HEK293 (cell line): Measurements from ENCODE around the gene HGS.

Experiments
- CTCF ChIA-PET: fragments of 350-600 bp; formaldehyde crosslinking; extraction: SDS; loops from one replicate; lab custom pipeline; 2021; ENCODE audit warnings: antibody characterized with exemption; lab: Yijun Ruan, JAX
- POLR2A ChIA-PET: fragments of 300-600 bp; formaldehyde crosslinking; extraction: SDS; loops from one replicate; lab custom pipeline; 2020; ENCODE audit warnings: antibody characterized with exemption, inconsistent platforms; lab: Yijun Ruan, JAX
- H3K27ac ChIP-seq: fragments of 200-500 bp; sonication (Bioruptor generic); 2 replicates; pipeline ENCODE4 v1.5.1; 2014; ENCODE audit warnings: low read depth, low read length, control low read depth, inconsistent platforms; ENCODE audit errors: extremely low read depth
- H3K36me3 ChIP-seq, 2 experiments: fragments of 200-500 bp in 1 of 2; sonication (Bioruptor generic) in 1 of 2; 1 replicate in 1 of 2; 2 replicates in 1 of 2; pipeline ENCODE4 v1.5.1; 2014 to 2017; ENCODE audit warnings: inconsistent platforms in 2 of 2, low read length in 2 of 2; ENCODE audit not compliant: control insufficient read depth in 2 of 2, insufficient read depth in 1 of 2
- H3K4me1 ChIP-seq: fragments of 200-500 bp; sonication (Bioruptor generic); 2 replicates; pipeline ENCODE4 v1.5.1; 2014; ENCODE audit warnings: mild to moderate bottlenecking, low read length, inconsistent platforms; ENCODE audit not compliant: control insufficient read depth, insufficient read depth
- H3K4me3 ChIP-seq: 2 replicates; pipeline ENCODE4 v1.5.1; 2011; ENCODE audit warnings: low read depth, mild to moderate bottlenecking, control low read depth, low read length, moderate library complexity
- H3K9me3 ChIP-seq: fragments of 200-500 bp; sonication (Bioruptor generic); 2 replicates; pipeline ENCODE4 v1.5.1; 2014; ENCODE audit warnings: low read depth, low read length, inconsistent platforms; ENCODE audit not compliant: control insufficient read depth, insufficient read depth
- GLIS1 ChIP-seq: fragments of 450-650 bp; formaldehyde crosslinking; IDR thresholded peaks from 2 replicates; pipeline ENCODE4 v1.5.1; 2016; ENCODE audit warnings: missing biosample characterization, missing genetic modification characterization
- KLF10 ChIP-seq: fragments of 450-650 bp; IDR thresholded peaks from 2 replicates; pipeline ENCODE4 v1.5.1; 2018; ENCODE audit warnings: missing biosample characterization, mild to moderate bottlenecking, missing genetic modification characterization
- KLF8 ChIP-seq: fragments of 450-650 bp; formaldehyde crosslinking; IDR thresholded peaks from 2 replicates; pipeline ENCODE4 v1.5.1; 2016; ENCODE audit warnings: missing biosample characterization, missing genetic modification characterization
- MEIS1 ChIP-seq: sonication (generic); formaldehyde crosslinking; IDR thresholded peaks from 2 replicates; pipeline ENCODE4 v1.8.1; 2022; ENCODE audit warnings: missing genetic modification reagents, mild to moderate bottlenecking, borderline replicate concordance
- MYNN ChIP-seq: fragments of 450-650 bp; formaldehyde crosslinking; IDR thresholded peaks from 2 replicates; pipeline ENCODE4 v1.5.1; 2016; ENCODE audit warnings: missing biosample characterization, missing genetic modification characterization, borderline replicate concordance
- SALL2 ChIP-seq: fragments of 450-650 bp; formaldehyde crosslinking; IDR thresholded peaks from 2 replicates; pipeline ENCODE4 v1.5.0; 2017; ENCODE audit warnings: missing biosample characterization, mild to moderate bottlenecking, missing genetic modification characterization, borderline replicate concordance
- SP2 ChIP-seq: fragments of 450-650 bp; formaldehyde crosslinking; IDR thresholded peaks from 2 replicates; pipeline ENCODE4 v1.5.1; 2016; ENCODE audit warnings: missing biosample characterization, missing genetic modification characterization
- SP3 ChIP-seq: fragments of 450-650 bp; formaldehyde crosslinking; IDR thresholded peaks from 2 replicates; pipeline ENCODE4 v1.5.1; 2016; ENCODE audit warnings: missing biosample characterization, missing genetic modification characterization
- ZBTB17 ChIP-seq: fragments of 450-650 bp; formaldehyde crosslinking; IDR thresholded peaks from 2 replicates; pipeline ENCODE4 v1.5.1; 2016; ENCODE audit warnings: missing biosample characterization, missing genetic modification characterization
- ZBTB20 ChIP-seq: fragments of 450-650 bp; formaldehyde crosslinking; IDR thresholded peaks from 2 replicates; pipeline ENCODE4 v1.5.1; 2016; ENCODE audit warnings: missing biosample characterization, missing genetic modification characterization
- ZBTB48 ChIP-seq: fragments of 450-650 bp; formaldehyde crosslinking; IDR thresholded peaks from 2 replicates; pipeline ENCODE4 v1.5.1; 2016; ENCODE audit warnings: missing biosample characterization, missing genetic modification characterization
- ZIC2 ChIP-seq: fragments of 450-650 bp; formaldehyde crosslinking; IDR thresholded peaks from 2 replicates; pipeline ENCODE4 v1.5.1; 2016; ENCODE audit warnings: missing biosample characterization, missing genetic modification characterization
- ZNF23 ChIP-seq: fragments of 450-650 bp; formaldehyde crosslinking; IDR thresholded peaks from 2 replicates; pipeline ENCODE4 v1.5.1; 2016; ENCODE audit warnings: missing biosample characterization, missing genetic modification characterization, borderline replicate concordance
- ZNF394 ChIP-seq: fragments of 450-650 bp; formaldehyde crosslinking; IDR thresholded peaks from 2 replicates; pipeline ENCODE4 v1.5.1; 2016; ENCODE audit warnings: missing biosample characterization, missing genetic modification characterization, mild to moderate bottlenecking, moderate library complexity, borderline replicate concordance
- ZNF404 ChIP-seq: fragments of 450-650 bp; formaldehyde crosslinking; IDR thresholded peaks from 2 replicates; pipeline ENCODE4 v1.5.1; 2017; ENCODE audit warnings: missing biosample characterization, missing genetic modification characterization
- ZNF426 ChIP-seq: fragments of 450-650 bp; formaldehyde crosslinking; IDR thresholded peaks from 2 replicates; pipeline ENCODE4 v1.5.1; 2017; ENCODE audit warnings: missing biosample characterization, missing genetic modification characterization, mild to moderate bottlenecking, inconsistent platforms, moderate library complexity
- ZNF585B ChIP-seq: fragments of 450-650 bp; formaldehyde crosslinking; IDR thresholded peaks from 2 replicates; pipeline ENCODE4 v1.5.1; 2016; ENCODE audit warnings: missing biosample characterization, missing genetic modification characterization
- ZNF677 ChIP-seq: fragments of 450-650 bp; IDR thresholded peaks from 2 replicates; pipeline ENCODE4 v1.5.0; 2018; ENCODE audit warnings: missing biosample characterization, mild to moderate bottlenecking, missing genetic modification characterization, moderate library complexity
- ZNF768 ChIP-seq: fragments of 450-650 bp; formaldehyde crosslinking; IDR thresholded peaks from 2 replicates; pipeline ENCODE4 v1.5.1; 2018; ENCODE audit warnings: missing biosample characterization, mild to moderate bottlenecking, missing genetic modification characterization
- TF ChIP-seq, protein P1 (sequence below): sonication (generic); formaldehyde crosslinking; IDR thresholded peaks from 2 replicates; pipeline ENCODE4 v1.8.1; 2022; ENCODE audit warnings: mild to moderate bottlenecking, moderate library complexity, missing genetic modification reagents
- TF ChIP-seq, protein P2 (sequence below): fragments of 450-650 bp; formaldehyde crosslinking; IDR thresholded peaks from 2 replicates; pipeline ENCODE4 v1.5.1; 2016; ENCODE audit warnings: missing biosample characterization, missing genetic modification characterization, borderline replicate concordance
- TF ChIP-seq, protein P3 (sequence below): fragments of 450-650 bp; formaldehyde crosslinking; IDR thresholded peaks from 2 replicates; pipeline ENCODE4 v1.5.1; 2016; ENCODE audit warnings: missing biosample characterization, missing genetic modification characterization
- TF ChIP-seq, protein P4 (sequence below): fragments of 450-650 bp; formaldehyde crosslinking; IDR thresholded peaks from 2 replicates; pipeline ENCODE4; 2016; ENCODE audit warnings: missing biosample characterization, missing genetic modification characterization
- TF ChIP-seq, protein P5 (sequence below): fragments of 450-650 bp; formaldehyde crosslinking; optimal IDR thresholded peaks from 2 replicates; pipeline ENCODE3; 2016; ENCODE audit warnings: missing biosample characterization, mild to moderate bottlenecking, missing genetic modification characterization
- TF ChIP-seq, protein P6 (sequence below): fragments of 450-650 bp; formaldehyde crosslinking; IDR thresholded peaks from 2 replicates; pipeline ENCODE4 v1.5.1; 2017; ENCODE audit warnings: missing biosample characterization, missing genetic modification characterization

The HGS gene

DNA sequence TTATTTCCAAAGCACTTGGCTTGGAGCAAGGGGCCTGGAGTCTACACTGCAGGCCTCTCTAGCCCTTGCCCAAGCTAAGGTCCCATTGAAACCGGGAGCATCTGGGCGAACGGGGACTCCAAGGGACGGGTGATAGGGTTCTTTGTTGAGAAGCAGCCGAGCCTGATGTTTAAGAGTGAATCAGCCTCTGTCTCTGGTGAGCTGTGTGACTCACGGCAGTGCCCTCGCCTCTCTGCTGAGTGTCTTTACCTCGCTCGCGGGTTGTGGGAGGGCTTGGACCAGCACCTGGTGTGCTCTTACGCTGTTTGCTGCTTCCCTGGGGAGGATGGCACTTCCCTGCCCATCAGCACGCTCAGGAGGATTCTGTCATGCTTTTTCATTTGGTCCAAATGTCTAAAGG is 1.3 kb downstream of the HGS start:
- peak overlapping the region; percentile 75 for H3K4me3 ChIP-seq
- no peak for TF ChIP-seq ZNF23
- TF ChIP-seq ZIC2: peak; percentile 48
- peak; percentile 24; the same call in 1 of the 2 replicates for TF ChIP-seq SP3
- no peak for TF ChIP-seq ZNF404 (tag by site-specific recombination)
- peak; percentile 49 for TF ChIP-seq SP2 (tag by site-specific recombination)
- peak; percentile 28; the same call in 1 of the 2 replicates for TF ChIP-seq ZBTB48
- no peak for TF ChIP-seq MYNN (tag by site-specific recombination)
- TF ChIP-seq ZNF768: peak; percentile 48; the same call in 1 of the 2 replicates
- TF ChIP-seq, protein P1, sequence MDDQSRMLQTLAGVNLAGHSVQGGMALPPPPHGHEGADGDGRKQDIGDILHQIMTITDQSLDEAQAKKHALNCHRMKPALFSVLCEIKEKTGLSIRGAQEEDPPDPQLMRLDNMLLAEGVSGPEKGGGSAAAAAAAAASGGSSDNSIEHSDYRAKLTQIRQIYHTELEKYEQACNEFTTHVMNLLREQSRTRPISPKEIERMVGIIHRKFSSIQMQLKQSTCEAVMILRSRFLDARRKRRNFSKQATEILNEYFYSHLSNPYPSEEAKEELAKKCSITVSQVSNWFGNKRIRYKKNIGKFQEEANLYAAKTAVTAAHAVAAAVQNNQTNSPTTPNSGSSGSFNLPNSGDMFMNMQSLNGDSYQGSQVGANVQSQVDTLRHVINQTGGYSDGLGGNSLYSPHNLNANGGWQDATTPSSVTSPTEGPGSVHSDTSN (CRISPR knock-in tag): no peak
- TF ChIP-seq KLF8 (tag by site-specific recombination): 0 out of 2 replicates have a peak, but pooled peaks have one; percentile 25
- peak overlapping the region; percentile 78; the same call in 1 of the 2 replicates for H3K27ac ChIP-seq
- ChIA-PET POLR2A (interaction anchor here (0.9 to 6.6 kb wide), 7 partner anchors 10 to 181 kb away, joined by 3 to 109 read pairs (median 18); partner anchors contain the start of genes CCDC137, MRPL12, OXLD1 and PDE6G), CTCF (interaction anchor here (0.6 to 2.1 kb wide), 3 partner anchors 10 to 540 kb away, joined by 3 to 7 read pairs (median 4); no protein-coding TSS in a partner anchor)
- no peaks in the 10 kb centered on the region for H3K9me3 ChIP-seq
- peaks cover 4% of the 10 kb centered on the region for H3K4me1 ChIP-seq
- H3K36me3 ChIP-seq: peaks cover 6 to 67% of the 10 kb centered on the region in 2 experiments; a peak in 2 of 3 replicates

DNA sequence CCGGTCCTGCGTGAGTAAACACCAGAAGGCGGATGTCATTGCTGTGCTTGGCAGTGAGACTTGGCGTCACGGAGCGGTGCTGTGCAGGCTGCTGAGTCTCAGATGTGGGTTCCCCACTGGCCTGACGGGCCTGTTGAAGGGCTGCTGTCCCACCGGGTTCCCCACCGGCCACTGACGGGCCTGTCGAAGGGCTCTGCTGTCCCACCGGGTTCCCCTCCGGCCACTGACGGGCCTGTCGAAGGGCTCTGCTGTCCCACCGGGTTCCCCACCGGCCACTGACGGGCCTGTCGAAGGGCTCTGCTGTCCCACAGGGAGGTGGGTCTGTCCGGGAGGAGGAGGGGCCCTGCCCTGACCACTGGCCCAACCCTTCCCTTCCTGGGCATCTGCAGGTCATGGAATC is 2.8 kb downstream of the HGS start:
- Histone ChIP-seq H3K27ac (no peak overlapping the region), H3K4me1 (peaks cover 4% of the 10 kb centered on the region), H3K9me3 (no peaks in the 10 kb centered on the region), H3K36me3 (peaks cover 6 to 69% of the 10 kb centered on the region in 2 experiments; a peak in 2 of 3 replicates), H3K4me3 (no peak overlapping the region)
- ChIA-PET POLR2A (interaction anchor here (2.6 to 6.6 kb wide), 3 partner anchors 9 to 16 kb away, joined by 9 to 109 read pairs (median 18); partner anchors contain the start of gene MRPL12), CTCF (interaction anchor here (0.7 kb wide), 1 partner anchor 24 kb away, joined by 3 read pairs; no protein-coding TSS in a partner anchor)
- TF ChIP-seq, protein P2, sequence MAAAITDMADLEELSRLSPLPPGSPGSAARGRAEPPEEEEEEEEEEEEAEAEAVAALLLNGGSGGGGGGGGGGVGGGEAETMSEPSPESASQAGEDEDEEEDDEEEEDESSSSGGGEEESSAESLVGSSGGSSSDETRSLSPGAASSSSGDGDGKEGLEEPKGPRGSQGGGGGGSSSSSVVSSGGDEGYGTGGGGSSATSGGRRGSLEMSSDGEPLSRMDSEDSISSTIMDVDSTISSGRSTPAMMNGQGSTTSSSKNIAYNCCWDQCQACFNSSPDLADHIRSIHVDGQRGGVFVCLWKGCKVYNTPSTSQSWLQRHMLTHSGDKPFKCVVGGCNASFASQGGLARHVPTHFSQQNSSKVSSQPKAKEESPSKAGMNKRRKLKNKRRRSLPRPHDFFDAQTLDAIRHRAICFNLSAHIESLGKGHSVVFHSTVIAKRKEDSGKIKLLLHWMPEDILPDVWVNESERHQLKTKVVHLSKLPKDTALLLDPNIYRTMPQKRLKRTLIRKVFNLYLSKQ (tag by site-specific recombination): no peak
- TF ChIP-seq MEIS1 (CRISPR knock-in tag) (no peak), ZBTB17 (tag by site-specific recombination) (no peak), GLIS1 (tag by site-specific recombination) (no peak), KLF10 (tag by site-specific recombination) (no peak), SALL2 (tag by site-specific recombination) (no peak), KLF8 (tag by site-specific recombination) (no peak), ZNF677 (tag by site-specific recombination) (no peak), ZNF585B (no peak), ZBTB20 (tag by site-specific recombination) (no peak), ZBTB48 (no peak), ZNF426 (tag by site-specific recombination) (no peak), ZNF394 (tag by site-specific recombination) (no peak)
- TF ChIP-seq, protein P3, sequence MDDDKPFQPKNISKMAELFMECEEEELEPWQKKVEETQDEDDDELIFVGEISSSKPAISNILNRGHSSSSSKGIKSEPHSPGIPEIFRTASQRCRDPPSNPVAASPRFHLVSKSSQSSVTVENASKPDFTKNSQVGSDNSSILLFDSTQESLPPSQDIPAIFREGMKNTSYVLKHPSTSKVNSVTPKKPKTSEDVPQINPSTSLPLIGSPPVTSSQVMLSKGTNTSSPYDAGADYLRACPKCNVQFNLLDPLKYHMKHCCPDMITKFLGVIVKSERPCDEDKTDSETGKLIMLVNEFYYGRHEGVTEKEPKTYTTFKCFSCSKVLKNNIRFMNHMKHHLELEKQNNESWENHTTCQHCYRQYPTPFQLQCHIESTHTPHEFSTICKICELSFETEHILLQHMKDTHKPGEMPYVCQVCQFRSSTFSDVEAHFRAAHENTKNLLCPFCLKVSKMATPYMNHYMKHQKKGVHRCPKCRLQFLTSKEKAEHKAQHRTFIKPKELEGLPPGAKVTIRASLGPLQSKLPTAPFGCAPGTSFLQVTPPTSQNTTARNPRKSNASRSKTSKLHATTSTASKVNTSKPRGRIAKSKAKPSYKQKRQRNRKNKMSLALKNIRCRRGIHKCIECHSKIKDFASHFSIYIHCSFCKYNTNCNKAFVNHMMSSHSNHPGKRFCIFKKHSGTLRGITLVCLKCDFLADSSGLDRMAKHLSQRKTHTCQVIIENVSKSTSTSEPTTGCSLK (tag by site-specific recombination): no peak
- TF ChIP-seq, protein P4, sequence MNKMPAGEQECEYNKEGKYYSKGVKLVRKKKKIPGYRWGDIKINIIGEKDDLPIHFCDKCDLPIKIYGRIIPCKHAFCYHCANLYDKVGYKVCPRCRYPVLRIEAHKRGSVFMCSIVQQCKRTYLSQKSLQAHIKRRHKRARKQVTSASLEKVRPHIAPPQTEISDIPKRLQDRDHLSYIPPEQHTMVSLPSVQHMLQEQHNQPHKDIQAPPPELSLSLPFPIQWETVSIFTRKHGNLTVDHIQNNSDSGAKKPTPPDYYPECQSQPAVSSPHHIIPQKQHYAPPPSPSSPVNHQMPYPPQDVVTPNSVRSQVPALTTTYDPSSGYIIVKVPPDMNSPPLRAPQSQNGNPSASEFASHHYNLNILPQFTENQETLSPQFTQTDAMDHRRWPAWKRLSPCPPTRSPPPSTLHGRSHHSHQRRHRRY (tag by site-specific recombination): no peak
- TF ChIP-seq, protein P5, sequence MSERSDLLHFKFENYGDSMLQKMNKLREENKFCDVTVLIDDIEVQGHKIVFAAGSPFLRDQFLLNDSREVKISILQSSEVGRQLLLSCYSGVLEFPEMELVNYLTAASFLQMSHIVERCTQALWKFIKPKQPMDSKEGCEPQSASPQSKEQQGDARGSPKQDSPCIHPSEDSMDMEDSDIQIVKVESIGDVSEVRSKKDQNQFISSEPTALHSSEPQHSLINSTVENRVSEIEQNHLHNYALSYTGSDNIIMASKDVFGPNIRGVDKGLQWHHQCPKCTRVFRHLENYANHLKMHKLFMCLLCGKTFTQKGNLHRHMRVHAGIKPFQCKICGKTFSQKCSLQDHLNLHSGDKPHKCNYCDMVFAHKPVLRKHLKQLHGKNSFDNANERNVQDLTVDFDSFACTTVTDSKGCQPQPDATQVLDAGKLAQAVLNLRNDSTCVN (tag by site-specific recombination): no peak
- TF ChIP-seq, protein P6, sequence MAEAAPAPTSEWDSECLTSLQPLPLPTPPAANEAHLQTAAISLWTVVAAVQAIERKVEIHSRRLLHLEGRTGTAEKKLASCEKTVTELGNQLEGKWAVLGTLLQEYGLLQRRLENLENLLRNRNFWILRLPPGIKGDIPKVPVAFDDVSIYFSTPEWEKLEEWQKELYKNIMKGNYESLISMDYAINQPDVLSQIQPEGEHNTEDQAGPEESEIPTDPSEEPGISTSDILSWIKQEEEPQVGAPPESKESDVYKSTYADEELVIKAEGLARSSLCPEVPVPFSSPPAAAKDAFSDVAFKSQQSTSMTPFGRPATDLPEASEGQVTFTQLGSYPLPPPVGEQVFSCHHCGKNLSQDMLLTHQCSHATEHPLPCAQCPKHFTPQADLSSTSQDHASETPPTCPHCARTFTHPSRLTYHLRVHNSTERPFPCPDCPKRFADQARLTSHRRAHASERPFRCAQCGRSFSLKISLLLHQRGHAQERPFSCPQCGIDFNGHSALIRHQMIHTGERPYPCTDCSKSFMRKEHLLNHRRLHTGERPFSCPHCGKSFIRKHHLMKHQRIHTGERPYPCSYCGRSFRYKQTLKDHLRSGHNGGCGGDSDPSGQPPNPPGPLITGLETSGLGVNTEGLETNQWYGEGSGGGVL (tag by site-specific recombination): no peak
